AG10803 (cell line): ENCODE measurements around the gene CACNA1C.
A peak's percentile ranks its signal among the peaks of the same experiment; 100 is the strongest.

ENCODE experiments used
- DNase-seq: peaks from one replicate; pipeline ENCODE4 v3.0.0; 2010; ENCODE audit warnings: low read depth
- H3K4me3 ChIP-seq: 2 replicates; pipeline ENCODE4 v1.5.1; 2011; ENCODE audit warnings: mild to moderate bottlenecking, low read length, control low read depth
- TF ChIP-seq, protein P1 (sequence below): conservative IDR thresholded peaks from 2 replicates; pipeline ENCODE4 v1.5.1; 2011; ENCODE audit warnings: mild to moderate bottlenecking, low read length, control low read depth, inconsistent platforms

The CACNA1C gene

DNA sequence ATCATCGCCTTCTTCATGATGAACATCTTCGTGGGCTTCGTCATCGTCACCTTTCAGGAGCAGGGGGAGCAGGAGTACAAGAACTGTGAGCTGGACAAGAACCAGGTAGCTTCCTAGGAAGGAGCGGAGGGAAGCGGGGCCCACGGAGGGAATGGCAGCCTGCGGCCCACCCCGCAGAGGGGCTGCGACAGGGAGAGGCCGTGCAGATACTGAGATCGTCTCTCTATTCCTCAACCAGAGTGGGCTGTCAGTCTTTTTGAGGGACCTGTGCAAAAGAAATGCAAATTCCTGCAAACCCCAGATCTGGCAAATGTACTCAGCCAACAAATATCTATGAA lies 555.8 kb downstream of the CACNA1C start:
- H3K4me3 ChIP-seq = no peak overlapping the region
- no peak for DNase-seq
- TF ChIP-seq, protein P1, sequence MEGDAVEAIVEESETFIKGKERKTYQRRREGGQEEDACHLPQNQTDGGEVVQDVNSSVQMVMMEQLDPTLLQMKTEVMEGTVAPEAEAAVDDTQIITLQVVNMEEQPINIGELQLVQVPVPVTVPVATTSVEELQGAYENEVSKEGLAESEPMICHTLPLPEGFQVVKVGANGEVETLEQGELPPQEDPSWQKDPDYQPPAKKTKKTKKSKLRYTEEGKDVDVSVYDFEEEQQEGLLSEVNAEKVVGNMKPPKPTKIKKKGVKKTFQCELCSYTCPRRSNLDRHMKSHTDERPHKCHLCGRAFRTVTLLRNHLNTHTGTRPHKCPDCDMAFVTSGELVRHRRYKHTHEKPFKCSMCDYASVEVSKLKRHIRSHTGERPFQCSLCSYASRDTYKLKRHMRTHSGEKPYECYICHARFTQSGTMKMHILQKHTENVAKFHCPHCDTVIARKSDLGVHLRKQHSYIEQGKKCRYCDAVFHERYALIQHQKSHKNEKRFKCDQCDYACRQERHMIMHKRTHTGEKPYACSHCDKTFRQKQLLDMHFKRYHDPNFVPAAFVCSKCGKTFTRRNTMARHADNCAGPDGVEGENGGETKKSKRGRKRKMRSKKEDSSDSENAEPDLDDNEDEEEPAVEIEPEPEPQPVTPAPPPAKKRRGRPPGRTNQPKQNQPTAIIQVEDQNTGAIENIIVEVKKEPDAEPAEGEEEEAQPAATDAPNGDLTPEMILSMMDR = no peak

DNA sequence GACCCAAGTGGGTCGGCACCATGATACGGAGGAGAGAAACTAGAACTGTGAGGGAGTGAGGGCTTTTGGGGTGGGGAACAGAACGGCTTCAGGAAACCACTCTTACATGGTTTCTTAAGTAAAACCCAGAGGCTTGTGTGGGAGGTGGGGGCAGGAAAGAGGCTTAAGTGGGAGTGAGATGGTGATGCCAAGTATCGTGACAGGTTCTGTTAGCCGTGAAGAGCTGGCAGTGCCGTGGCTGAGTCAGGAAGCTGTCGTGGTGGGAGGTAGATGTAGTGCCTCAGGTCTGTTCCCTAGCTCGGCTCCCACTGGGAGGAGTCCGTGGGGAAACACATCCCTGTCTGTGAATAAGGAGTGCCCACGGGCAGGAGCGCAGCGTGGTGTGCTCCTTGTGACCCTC lies 556.2 kb downstream of the CACNA1C start:
- no peak overlapping the region for H3K4me3 ChIP-seq
- TF ChIP-seq, protein P1 = no peak
- no peak for DNase-seq

DNA sequence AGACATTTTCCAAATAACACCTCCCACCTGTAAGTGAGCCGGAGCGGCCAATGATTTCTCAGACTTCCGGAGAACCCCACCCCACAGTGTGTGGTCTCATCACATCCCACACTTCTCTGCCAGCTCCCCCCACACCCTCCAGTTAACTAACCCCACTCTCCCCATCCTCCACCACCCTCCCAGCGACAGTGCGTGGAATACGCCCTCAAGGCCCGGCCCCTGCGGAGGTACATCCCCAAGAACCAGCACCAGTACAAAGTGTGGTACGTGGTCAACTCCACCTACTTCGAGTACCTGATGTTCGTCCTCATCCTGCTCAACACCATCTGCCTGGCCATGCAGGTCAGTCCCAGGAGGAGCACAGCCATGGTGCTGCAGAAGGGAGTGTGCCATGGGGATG lies 557.6 kb downstream of the CACNA1C start:
- DNase-seq = no peak
- TF ChIP-seq, protein P1 = no peak
- no peak overlapping the region for H3K4me3 ChIP-seq

DNA sequence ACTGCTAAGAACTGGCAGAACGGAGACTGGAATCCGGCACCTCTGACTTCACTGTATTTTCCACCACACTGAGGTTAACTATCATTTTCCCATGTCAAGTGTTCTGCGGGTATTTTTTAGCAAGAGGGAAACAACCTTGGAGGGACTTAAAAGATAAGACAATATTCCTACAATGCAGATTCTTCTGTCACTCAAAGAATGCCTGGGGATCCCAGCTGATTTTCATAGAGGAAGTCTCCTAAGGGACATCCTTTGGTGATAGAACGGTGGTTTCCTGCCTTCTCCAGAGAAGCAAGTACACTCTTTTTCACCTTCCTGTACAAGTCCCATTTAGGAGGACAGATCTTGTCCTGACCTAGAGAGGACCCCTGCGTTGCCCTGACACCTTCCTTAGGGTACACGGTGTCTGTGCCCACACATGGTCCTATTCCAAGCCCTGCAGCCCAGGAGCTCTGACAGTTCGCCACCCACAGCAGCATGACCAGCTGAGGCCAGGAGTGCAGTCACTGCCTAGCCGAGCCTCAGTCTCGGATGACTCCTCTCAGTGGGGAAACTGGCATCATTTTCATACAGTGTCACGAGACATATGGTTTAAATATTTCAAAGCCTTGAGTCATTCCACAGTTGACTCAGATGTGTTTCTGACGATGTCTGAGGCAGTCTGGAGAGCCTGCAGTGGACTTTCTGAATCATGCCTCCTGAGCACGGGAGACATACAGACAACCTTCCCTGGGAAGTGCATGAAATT lies 560.7 kb downstream of the CACNA1C start:
- TF ChIP-seq, protein P1 = no peak
- peak; percentile 95 for DNase-seq
- H3K4me3 ChIP-seq = no peak overlapping the region

DNA sequence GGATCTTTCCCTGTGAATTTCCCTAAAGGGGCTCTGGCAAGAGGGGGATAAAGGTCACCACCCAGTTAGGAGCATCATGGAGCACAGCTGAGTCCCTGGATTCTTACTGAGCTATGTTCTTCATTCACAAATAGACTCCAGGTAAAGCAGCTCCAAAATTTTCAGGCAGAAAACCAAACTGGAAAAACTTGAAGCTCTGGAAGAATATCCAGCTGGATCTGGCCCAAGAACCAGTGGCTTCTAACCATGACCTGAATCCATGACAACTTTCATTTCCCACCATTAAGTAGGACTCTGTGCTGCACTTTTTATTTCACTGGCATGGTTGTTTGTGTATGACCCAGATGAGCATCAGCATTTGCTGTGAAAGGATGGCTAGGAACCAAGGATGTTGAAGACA lies 561.6 kb downstream of the CACNA1C start:
- H3K4me3 ChIP-seq = no peak overlapping the region
- DNase-seq = peak; percentile 30
- TF ChIP-seq, protein P1 = no peak

DNA sequence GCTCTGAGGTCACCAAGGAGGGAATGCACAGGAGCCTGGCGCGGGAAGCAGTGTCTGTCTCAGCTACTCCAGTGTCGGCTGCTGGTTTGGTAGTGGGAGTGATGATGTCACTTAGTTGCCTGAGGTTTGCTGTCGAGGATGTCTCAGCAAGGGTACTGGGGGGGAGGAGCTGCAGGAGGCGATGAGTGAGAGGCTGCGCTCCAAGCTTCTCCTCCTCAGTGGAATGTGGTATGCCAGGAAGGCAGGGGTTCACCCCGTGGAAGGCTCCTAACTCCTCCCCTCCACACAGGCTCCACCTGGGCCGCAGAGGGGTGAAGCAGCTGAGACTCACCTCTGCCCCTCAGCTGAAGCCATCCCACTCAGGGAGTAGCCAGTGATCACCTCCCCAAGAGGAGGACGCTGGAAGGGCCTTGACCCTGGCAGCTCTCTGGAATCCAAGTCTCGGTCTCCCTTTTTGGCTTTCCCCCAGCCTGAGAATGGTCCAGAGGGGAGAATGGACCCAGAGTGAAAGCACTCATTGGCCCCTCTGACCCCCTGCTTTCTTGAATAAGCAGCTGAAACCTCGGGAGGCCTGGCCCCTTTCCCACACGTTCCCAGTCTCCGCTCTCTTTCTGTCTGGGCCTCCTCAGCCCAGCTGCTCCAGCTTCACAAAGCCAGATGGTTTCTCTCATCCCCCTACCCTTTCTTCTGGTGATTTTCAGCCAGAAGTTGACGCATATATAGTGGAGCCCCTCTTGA lies 563.0 kb downstream of the CACNA1C start:
- TF ChIP-seq, protein P1 = no peak
- DNase-seq = no peak

DNA sequence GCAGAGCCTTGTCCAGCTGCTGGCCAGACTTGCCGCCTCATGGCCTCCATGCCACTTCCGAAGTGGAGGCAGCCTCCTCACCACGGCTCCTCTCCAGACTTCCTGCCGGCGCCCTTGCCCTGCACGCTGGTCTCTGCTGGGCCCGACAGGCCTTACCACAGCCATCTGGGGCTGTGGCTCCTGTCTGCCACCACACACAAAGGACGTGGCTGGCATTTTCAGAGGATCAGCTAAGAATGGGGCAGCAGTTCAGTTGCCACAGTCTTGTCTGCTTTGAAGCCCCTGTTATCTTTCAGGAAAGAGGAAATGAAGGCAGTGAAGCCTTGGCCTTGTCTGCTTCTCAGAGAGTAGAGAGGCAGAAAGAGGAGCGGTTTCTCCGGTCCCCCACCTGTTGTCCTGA lies 564.0 kb downstream of the CACNA1C start:
- no peak overlapping the region for H3K4me3 ChIP-seq
- TF ChIP-seq, protein P1 = no peak
- no peak for DNase-seq

More for the DNA sequence above, 563.0 kb downstream of the CACNA1C start:
- no peak overlapping the region for H3K4me3 ChIP-seq
